ENCODE measurements around the gene CD300E.
"Not testable (repeated sequence)": the region's sequence is repeated elsewhere in the genome, so short reads cannot be mapped to it uniquely, and the experiment has no call there.

The CD300E gene

DNA sequence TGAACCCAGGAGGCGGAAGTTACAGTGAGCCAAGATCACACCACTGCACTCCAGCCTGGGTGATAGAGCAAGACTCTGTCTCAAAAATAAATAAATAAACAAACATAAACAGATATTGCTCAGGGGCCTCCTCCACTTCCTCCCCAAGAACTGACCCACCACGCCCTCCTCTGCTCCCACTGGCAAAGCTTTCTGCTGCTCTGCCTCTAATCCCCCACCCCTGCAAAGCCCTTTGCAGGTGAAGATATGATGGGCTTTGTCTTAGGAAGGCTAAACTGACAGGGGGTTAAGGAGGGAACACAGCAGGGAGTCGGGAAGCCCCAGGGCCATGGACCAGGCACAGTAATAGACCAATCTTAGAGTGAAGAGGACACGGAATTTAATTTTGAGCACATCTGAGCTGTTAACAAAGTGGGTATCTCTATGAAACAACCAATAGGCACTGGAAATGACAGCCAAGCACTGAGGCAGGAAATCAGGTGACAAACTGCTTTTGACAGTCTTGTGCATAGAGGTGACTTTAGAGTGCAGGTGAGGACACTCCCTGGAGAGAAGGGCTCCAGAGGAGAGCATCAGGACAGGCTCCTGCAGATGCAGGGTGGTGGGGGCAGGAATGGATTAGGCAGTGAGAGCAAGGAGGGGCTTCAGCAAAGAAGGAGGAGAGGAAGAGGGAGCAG lies 25.1 kb downstream of the CD300E start:
- no peak for DNase-seq (ENCODE audit: low spot score)

DNA sequence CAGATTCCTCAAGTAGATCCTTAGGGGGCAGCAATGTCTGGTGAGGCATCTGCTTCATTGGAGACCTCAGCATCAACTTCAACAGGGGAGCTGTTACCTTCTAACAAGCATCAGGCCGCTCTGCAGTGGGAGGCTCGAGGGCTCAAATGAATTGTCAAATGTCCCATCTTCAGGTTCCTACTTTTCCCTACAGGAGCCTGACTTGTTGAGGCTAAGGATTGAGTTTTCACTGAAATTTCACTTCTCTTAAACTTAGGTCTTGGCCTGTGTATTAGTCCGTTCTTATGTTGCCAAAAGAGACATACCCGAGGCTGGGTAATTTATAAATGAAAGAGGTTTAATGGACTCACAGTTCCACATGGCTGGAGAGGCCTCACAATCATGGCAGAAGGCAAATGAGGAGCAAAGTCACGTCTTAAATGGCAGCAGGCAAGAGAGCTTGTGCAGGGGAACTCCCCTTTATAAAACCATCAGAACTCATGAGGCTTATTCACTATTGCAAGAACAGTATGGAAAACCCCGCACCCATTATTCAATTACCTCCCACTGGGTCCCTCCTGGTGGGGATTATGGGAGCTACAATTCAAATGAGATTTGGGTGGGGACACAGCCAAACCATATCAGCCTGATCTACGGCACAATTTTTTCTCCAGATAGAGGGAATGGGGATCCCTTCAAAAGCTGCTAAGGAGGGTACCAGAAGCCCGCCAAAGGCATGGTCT lies 26.3 kb downstream of the CD300E start:
- no peak for DNase-seq (ENCODE audit: low spot score)

DNA sequence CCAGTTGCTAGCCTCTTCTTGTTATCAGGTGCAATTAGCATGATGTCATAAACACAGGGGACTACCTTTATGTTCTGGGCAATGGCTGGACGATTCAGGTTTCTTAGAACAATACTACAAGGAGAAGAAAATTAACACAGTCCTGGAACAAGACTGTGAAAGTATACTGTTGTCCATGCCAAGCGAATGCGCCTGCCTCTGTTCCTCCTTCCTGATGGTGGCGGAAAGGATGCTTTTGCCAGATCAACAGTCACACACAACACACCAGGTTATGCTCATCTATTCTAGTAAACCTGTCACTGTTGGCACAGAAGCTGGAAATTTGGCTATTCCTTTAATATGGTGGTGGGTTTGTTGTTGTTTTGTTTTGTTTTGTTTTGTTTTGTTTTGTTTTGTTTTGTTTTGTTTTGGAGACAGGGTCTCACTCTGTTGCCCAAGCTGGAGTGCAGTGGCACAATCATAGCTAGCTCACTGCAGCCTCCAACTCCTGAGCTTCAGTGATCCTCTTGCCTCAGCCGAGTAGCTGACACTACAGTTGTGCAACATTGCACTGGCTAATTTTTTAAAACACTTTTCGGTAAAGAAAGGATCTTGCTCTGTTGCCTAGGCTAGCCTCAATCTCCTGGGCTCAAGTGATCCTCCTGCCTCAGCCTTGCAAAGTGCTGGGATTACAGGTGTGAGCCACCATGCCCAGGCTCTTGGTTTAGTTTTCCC lies 28.3 kb downstream of the CD300E start:
- no peak for DNase-seq (ENCODE audit: low spot score)

DNA sequence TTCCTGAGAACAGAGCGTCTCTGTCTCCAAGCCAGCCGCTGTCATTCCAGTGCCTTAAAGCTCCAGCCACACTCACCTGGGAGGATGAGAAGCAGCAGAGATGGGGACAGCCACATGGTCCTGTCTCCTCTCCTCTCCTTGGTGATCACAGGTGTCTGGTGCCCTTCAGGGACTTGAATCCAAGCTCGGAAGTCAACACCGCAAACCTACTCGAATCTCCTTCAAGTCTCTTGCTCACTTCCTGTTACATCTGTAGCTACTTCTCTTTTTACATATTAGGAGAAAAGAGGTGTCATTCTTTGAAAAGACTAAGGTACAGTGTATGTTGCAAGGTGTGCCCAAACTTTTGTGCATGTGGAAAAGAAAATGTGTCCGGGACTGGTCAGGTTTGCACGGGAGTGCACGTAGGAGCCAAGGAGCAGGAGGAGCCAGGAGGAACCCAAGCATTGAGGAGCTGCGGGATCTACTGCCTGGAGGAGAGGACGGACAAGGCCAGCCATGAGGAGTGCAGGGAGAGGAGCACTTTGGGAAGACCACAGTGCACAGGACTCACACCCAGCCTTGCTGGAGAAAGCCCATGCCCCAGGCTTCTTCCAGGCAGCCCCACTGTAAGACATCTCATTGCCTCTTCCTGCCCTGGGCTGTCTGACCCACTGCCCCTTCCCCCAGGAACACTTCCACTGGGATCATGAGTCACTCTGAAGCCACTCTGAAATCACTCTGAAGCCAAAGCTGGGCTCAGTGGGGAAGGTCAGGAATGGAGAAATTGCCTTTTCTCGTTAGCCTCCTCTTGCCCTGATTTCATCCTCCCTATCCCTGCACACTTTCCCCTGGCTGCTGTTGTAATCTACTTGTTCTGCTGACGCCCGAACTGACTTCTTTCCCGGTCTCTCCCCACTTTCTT lies 31.2 kb downstream of the CD300E start, which contains the start of gene CD300LD:
Gene CD300LD, minus strand, starts transcription at position 197 of the 904 bp plus-strand sequence. Its CDS starts 81 bp downstream, at position 116.
- no peak for DNase-seq (ENCODE audit: low spot score)

DNA sequence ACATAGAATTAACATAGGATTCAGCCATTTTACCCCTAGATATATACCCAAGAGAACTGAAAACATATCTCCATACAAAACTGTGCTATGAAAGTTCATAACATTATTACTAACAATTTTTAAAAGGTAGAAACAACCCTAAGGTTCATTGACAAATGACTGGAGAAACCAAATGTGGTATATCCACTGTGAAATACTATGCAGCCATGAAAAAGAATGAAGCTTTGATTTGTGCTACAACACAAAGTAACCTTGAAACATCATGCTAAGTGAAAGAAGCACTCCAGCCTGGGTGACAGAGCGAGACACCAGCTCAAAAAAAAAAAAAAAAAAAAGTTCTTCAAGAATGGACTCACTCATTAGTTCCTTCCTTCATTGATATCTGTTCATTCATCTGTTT lies 32.0 kb downstream of the CD300E start:
- DNase-seq (ENCODE audit: low spot score) = no peak

DNA sequence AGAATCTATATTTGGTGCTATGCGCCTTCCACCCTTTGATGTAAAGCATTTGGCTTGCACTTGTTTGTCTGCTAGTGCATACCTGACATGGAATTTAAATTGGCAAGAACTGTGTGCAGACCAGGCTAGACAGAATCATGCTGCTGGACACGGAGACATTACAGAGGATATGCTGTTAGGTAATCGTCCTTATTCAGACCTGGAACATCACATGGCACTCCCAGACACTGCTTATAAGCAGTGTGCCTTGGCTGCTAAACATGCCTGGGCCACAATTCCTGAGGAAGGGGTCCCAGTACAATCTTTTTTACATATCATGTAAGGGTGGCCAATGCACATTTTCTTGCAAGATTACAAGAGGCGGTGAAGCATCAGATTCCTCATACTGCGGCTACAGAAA lies 37.8 kb downstream of the CD300E start:
- DNase-seq (ENCODE audit: low spot score) = no peak

DNA sequence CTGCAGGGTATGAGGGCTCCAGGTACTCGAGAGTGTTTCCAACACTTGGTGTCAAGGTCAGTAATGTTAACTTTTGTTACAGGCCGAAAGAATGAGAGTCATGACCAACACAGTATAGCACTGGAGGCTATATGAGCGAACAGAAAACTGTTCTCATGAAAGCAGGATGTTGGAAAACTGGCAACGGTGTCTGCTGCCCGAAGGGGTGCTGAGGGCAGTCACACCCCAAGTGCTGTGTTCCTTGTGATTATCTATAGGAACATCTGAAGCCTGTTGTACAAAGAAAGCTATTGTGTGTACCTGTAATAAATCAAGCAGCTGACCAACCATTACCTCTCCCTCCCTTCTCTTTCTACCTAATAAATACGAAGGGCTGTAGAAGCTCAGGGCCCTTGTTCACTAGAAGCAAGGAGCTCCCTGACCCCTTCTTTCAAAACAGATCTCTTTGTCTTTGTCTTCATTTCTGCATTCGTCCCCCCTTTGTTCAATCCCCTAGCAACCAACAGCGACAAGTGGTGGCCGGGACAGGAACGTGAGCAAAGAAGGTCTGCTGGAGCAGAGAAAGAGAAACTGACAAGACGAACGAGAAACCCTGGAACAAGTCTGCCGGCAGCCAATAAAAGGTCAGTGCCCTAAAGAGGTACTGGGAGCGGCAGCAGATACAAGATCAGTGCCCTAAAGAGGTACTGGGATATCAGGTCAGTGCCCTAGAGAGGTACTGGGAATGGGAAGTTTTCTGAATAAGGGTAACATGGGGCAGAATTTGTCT lies 39.1 kb downstream of the CD300E start:
- no peak for DNase-seq (ENCODE audit: low spot score)

DNA sequence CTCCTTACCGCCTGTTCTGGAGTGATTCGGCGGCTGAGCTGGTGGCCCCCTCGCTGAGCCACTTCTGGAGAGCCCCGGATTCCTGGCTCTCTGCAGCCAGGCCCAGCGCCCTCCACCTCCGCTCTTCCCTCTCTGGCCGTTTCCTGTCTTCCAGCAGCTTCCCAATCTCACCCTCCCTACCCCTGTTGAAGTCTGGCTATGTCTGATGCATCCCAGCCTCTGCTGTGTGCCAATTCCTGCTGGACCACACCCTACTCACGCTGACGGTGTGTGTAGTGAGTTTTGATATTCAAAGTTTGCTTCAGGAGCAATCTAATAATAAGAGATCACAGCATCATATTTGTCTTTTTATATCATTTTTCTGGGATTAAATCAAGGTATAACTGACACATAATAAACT lies 40.9 kb downstream of the CD300E start:
- no peak for DNase-seq (ENCODE audit: low spot score)

DNA sequence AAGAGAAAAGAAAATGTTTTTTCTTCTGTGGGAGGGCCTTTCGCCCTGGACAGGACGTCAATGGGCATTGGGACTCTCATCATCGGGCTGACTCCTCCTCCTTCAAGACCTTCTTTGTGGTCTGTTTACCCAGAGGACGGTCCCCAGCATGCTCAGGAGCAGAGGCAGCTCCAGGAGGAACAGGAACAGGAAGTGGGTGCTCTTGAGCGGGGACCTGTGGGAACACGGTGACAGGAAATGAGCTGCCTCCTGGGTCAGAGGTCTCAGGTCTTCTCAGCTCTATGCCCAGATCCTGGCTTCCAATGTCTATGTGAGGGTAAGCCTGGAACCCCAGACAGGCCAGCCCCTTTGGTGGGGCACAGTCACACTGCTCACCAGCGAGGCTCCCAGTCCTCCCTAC lies 43.6 kb downstream of the CD300E start:
- no peak for DNase-seq (ENCODE audit: low spot score)

DNA sequence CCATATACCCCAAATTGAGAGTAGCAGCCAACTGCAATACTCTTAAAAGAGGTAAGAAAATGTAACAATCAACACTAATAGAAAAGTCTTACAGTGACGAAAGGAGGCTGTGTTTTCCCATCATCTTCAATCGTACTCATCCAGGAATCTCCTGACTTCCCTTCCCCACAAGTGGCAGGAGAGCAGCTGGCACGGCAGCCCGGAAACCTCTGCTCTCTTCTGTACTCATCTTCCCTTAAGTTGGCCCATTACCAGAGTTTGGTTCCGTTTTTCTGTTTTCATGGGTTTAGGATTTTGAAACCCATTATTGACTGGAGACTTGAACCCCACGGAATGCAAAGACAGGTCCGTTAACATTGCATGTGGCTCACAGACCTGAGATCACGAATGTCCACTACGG lies 44.6 kb downstream of the CD300E start:
- no peak for DNase-seq (ENCODE audit: low spot score)

DNA sequence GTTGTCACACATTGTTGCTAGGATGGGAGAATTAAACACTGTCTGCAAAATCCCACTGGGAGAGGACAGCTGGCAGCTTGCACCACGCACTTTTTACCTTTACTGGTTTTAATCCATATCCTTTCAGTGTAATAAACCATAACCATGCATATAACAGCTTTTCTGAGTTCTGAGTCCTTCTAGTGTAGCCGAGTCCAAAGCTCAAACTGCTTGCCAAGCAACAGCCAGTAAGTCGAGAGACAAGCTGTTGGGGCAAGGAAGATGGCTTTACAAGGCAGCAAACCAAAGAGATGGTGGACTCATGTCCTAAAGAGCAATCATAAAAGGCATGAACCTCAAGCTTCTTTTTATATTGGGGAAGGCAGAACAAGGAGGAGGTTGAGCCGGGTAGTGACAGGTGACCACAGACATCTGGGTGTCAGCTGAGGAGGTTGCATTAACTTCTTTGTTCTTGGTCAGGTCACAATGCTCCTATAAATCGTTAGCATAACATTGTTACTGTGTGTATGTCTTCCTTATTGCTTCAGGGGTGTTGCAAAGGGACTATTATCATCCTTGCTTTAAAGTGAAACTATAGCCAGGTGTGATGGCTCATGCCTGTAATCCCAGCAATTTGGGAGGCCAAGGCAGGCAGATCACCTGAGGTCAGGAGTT lies 48.9 kb downstream of the CD300E start:
- no peak for DNase-seq (ENCODE audit: low spot score)

DNA sequence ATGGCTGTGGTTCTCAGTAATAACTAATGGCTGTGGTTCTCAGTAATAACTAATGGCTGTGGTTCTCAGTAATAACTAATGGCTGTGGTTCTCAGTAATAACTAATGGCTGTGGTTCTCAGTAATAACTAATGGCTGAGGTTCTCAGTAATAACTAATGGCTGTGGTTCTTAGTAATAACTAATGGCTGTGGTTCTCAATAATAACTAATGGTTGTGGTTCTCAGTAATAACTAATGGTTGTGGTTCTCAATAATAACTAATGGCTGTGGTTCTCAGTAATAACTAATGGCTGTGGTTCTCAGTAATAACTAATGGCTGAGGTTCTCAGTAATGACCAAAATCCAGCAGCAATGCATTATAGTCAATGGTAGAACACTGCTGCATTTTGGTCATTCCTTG lies 49.9 kb downstream of the CD300E start:
- not testable (repeated sequence) for DNase-seq (ENCODE audit: low spot score)

DNA sequence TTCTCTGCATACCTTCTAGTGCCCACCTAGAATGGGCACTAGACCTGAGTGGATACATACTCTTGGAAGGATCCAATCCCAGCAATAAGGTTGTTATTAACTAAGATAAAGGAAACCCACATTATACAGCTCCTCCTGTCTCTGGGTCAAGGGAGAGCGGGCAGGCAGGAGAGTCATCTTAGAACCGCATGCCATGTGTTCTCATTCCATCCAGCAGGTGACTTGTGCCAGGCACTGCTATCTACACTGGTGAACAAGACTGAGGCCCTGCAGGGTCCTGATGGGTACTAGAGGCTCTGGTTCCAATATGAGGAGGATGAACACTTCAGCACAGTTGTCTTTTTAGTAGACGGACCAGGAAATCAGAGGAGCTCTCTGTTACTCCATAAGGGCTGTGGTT lies 50.4 kb downstream of the CD300E start:
- DNase-seq (ENCODE audit: low spot score) = no peak

DNA sequence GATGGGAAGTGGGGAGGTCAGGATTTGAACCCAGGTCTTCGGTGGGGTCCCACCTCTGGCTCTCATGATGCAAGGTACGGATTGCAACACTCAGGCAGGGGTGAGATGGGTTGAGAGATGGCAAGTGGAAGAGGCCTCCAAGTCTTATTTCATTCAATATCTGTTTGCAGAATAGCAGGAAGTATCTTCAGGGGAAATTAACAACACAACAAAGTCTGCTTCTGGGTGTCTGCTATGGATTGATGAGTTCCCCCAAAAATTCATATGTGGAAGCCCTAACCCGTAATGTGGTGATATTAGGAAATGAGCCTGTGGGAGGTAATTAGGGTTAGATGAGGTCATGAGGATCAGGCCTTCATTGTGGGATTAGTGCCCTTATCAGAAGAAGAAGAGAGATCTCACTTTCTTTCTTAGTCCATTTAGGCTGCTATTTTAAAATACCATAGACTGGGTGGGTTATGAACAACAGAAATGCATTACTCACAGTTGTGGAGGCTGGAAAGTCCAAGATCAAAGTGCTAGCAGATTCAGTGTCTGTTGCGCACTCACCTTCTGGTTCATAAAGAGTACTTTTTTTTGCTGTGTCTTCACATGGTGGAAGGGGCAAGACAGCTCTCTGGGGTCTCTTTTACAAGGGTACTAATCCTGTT lies 51.8 kb downstream of the CD300E start:
- no peak for DNase-seq (ENCODE audit: low spot score)

DNA sequence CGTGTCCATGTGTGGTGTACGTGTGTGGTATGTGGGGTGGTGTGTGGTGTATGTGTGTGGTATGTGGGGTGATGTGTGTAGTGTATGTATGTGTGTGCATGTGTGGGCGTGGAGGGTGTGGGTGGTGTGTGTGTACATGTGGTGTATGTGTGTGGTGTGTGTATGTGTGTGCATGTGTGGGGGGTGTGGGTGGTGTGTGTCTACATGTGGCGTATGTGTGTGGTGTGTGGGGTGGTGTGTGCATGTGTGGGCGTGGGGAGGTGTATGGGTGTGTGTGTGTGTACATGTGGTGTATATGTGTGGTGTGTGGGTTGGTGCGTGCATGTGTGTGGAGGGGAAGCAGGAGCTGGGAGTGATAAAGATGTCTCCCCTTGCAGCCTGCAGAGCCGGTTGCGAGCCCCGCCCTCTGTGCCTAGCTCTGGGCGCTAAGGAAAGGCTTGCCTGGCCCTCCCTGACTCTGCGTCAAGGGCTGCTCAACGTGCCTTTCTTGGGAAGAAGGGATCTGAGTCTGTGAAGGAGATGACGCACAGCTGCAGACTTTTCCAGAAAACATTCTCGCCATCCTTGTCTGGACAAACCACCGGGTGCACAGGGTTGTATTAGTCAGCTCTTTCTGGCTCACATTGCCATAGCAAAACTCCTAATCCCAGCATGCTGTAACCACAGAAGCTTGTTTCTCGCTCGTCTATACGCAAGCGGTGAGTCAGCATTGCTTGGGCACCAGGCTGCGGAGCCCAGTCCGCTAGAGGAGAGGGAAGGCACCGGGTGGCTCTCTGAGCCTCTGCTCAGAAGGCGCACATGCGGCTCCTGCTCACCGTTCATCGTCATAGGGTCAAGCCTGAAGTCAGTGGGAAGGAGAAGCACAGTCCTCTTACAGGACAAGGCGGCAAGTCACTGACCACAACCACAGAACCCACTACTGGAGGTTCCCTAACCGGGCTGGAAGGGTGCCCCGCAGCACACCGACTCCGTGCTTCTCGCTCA lies 54.2 kb downstream of the CD300E start:
- DNase-seq (ENCODE audit: low spot score) = no peak

DNA sequence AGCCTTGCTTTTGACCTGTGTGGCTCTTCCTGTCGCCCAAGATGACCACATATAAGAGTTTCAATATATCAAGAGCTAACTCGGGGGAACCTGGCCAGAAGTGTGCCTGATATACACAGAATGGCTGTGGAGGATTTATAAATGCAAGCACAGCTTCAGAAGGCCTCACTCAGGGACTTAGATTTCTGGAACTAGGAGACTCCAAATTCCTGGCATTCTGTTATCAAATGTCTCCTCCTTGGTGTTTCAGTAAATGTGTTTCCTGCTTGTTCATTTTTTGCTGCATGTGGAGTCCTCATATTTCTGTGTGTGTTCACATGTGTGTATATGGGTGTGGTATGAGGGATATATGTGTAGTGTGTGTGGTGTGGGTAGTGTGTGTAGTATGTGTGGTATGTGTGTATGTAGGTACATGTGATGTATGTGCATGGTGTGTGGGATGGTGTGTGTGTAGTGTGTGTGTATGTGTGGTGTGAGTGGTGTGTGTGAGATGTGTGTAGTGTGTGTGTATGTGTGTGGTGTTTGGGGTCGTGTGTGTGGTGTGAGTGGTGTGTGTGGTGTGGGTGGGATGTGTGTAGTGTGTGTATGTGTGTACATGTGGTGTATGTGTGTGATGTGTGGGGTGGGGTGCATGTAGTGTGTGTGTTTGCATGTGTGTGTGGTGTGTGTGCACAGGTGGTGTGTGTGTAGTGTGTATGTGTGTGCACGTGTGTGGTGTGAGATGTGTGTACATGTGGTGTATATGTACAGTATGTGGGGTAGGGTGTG lies 55.2 kb downstream of the CD300E start:
- DNase-seq (ENCODE audit: low spot score) = no peak

DNA sequence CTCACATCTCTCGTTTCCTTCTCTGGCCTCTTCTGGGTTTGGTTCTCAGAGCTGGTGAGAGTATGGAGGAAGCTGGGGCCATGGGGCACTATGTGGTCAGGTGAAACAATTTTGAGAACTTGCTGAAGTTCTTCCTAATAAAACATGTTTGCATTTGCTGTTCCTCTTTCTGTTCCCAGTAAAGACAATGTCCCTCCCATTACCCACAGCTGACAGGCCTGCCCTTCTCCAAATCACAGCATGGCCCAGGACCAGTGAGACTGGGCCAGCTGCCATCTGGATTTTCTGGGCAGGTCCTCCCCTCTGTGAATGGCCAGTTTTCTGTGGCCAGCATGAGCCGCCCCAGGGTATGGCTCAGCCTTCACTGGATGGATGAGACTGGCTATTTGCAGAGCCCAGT lies 56.1 kb downstream of the CD300E start, which contains the start of gene CD300H:
Gene CD300H, minus strand, starts transcription at position 113 of the 400 bp plus-strand sequence.
- DNase-seq (ENCODE audit: low spot score) = no peak

DNA sequence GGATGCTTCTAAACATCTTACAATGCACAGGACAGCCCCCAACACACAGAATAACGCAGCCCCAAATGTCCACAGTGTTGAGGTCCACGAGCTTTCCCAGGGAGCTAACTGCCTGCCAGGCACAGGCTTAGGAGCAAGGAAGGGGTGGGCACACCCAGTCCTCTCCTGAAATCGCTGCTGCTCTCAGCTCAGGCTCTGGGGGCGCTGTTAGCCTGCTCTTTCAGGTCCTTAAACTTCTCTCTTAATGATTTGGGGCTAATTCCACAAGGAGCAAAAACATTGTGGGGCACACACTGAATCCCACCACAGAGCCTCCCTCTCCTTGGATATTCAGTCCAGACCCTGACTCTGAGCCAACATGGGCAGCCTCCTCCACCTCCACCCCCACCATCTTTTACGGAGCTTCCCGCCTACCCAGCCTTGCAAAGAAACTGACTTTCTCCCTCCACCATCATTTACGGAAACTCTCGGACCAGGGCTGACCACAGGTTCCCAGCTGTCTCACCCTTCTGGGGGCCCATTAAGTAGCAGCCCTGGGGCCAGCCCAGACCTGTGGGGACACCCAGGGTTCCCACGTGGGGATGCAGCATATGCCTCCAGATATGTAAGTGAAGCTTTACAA lies 57.3 kb downstream of the CD300E start:
- peak; percentile 77 for DNase-seq (ENCODE audit: low spot score)

All from ecto neural progenitor cell (in vitro differentiated cells).